GM12801 (cell line): ENCODE results near the gene PLD5.

Experiments used
- CTCF ChIP-seq: IDR thresholded peaks from one replicate; pipeline ENCODE4 v1.5.1; 2011; ENCODE audit warnings: control low read depth; ENCODE audit not compliant: insufficient read length; ENCODE audit errors: extremely low read depth

PLD5 gene

GRCh38 chr1:242056988-242057744 is 467.3 kb downstream of the PLD5 start:
- TF ChIP-seq CTCF = no peak

GRCh38 chr1:242055749-242056320 is 468.7 kb downstream of the PLD5 start:
- TF ChIP-seq CTCF = no peak

GRCh38 chr1:242043165-242043564 is 481.3 kb downstream of the PLD5 start:
- no peak for TF ChIP-seq CTCF

DNA sequence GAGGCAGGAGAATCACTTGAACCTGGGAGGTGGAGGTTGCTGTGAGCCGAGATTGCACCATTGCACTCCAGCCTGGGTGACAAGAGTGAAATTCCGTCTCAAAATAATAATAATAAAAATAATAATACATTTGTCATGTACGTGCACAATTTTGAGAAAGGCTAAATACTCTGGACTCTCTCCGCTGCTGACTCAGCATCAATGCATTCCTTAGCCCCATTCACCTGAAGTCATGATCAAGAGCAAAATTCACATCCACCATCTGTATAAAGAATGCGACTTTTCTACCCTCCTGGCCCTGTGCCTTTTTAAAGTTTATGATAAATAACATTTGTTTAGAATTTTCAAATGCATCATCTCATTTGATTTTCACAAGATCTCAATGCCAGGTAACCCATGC is 490.1 kb downstream of the PLD5 start:
- no peak for TF ChIP-seq CTCF

DNA sequence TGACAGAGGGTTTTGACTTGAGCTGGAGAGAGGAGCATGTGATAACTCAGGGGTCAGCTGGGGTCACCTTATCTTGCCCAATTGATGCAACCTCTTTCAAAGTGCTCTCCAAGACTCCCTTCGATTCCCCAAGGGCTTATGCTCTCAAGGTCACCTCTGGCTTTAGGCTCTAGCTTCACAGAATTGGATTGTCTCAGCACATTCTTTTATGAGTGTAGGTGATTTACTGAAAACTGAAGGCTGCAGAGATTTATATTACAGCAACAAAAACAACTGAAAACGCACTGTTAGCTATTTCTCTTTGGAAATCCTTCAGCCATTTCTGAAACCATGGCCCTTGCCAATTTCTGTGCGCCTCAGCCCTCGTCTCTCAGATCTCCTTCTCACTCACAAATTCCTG is 491.1 kb downstream of the PLD5 start:
- TF ChIP-seq CTCF = no peak
